Measurements from ENCODE around the gene LRRK2. TPM values are rescaled to one million over a fixed set of nuclear protein-coding genes. Genes with fewer than 3 reads are reported as not detected.
"Not testable (repeated sequence)": the region's sequence is repeated elsewhere in the genome, so short reads cannot be mapped to it uniquely, and the experiment has no call there.

The LRRK2 gene
- total and polyA plus RNA-seq, 2 donors = 9.7 to 44.1 TPM

- DNase-seq (ENCODE audit: extremely low spot score); H3K36me3 ChIP-seq (ENCODE audit: insufficient read depth): not testable (repeated sequence)
- 85% methylated on average over 3 of the region's 3 CpGs for WGBS
Observed at GRCh38 chr12:40387279-40387678, 162.5 kb downstream of the LRRK2 start.

GRCh38 chr12:40390980-40391379 lies 166.2 kb downstream of the LRRK2 start:
- no peaks in the 10 kb centered on the region for H3K36me3 ChIP-seq (ENCODE audit: insufficient read depth)
- no peaks in the 10 kb centered on the region for H3K4me1 ChIP-seq (ENCODE audit: insufficient read depth)
- no peak overlapping the region for H3K4me3 ChIP-seq (ENCODE audit: low read depth, low read length)
- 56% methylated on average over 2 of the region's 2 CpGs for WGBS
- no peak overlapping the region for H3K27ac ChIP-seq (ENCODE audit: low read depth)
- no peak for DNase-seq (ENCODE audit: extremely low spot score)

More at GRCh38 chr12:40387279-40387678, 162.5 kb downstream of the LRRK2 start:
- H3K27ac ChIP-seq (ENCODE audit: low read depth); H3K4me1 ChIP-seq (ENCODE audit: insufficient read depth); H3K4me3 ChIP-seq (ENCODE audit: low read depth, low read length): not testable (repeated sequence)

- no peak for DNase-seq (ENCODE audit: extremely low spot score)
- H3K4me1 ChIP-seq (ENCODE audit: insufficient read depth) = no peaks in the 10 kb centered on the region
Observed at GRCh38 chr12:40393026-40393425, 168.2 kb downstream of the LRRK2 start.

GRCh38 chr12:40399656-40400055 lies 174.9 kb downstream of the LRRK2 start:
- H3K4me1 ChIP-seq (ENCODE audit: insufficient read depth) = no peaks in the 10 kb centered on the region
- 90% methylated on average over 3 of the region's 3 CpGs for WGBS
- H3K36me3 ChIP-seq (ENCODE audit: insufficient read depth) = no peaks in the 10 kb centered on the region
- DNase-seq (ENCODE audit: extremely low spot score) = no peak
- H3K4me3 ChIP-seq (ENCODE audit: low read depth, low read length) = no peak overlapping the region
- no peak overlapping the region for H3K27ac ChIP-seq (ENCODE audit: low read depth)

More at GRCh38 chr12:40393026-40393425, 168.2 kb downstream of the LRRK2 start:
- no peak overlapping the region for H3K27ac ChIP-seq (ENCODE audit: low read depth)
- no peak overlapping the region for H3K4me3 ChIP-seq (ENCODE audit: low read depth, low read length)
- no peaks in the 10 kb centered on the region for H3K36me3 ChIP-seq (ENCODE audit: insufficient read depth)

- Histone ChIP-seq H3K4me3 (ENCODE audit: low read depth, low read length) (no peak overlapping the region), H3K27ac (ENCODE audit: low read depth) (no peak overlapping the region), H3K36me3 (ENCODE audit: insufficient read depth) (no peaks in the 10 kb centered on the region), H3K4me1 (ENCODE audit: insufficient read depth) (no peaks in the 10 kb centered on the region)
- DNase-seq (ENCODE audit: extremely low spot score) = no peak
- 93% methylated on average over 8 of the region's 8 CpGs for WGBS
Observed at GRCh38 chr12:40405419-40405818, 180.6 kb downstream of the LRRK2 start.

Other genes with a start within 250 kb of the LRRK2 start
- gene SLC2A13, start 118.9 kb upstream of the LRRK2 start, total RNA-seq = 36.7 TPM
- gene SLC2A13, start 118.9 kb upstream of the LRRK2 start, polyA plus RNA-seq = 8.5 TPM